GM18861 (cell line): Measurements from ENCODE around the gene TBC1D9.

Source experiments
- ATAC-seq: cut with Tn5 transposase; IDR thresholded peaks from one replicate; pipeline ENCODE4 v1.9.1; 2021; ENCODE audit not compliant: unreplicated experiment

Gene TBC1D9

DNA sequence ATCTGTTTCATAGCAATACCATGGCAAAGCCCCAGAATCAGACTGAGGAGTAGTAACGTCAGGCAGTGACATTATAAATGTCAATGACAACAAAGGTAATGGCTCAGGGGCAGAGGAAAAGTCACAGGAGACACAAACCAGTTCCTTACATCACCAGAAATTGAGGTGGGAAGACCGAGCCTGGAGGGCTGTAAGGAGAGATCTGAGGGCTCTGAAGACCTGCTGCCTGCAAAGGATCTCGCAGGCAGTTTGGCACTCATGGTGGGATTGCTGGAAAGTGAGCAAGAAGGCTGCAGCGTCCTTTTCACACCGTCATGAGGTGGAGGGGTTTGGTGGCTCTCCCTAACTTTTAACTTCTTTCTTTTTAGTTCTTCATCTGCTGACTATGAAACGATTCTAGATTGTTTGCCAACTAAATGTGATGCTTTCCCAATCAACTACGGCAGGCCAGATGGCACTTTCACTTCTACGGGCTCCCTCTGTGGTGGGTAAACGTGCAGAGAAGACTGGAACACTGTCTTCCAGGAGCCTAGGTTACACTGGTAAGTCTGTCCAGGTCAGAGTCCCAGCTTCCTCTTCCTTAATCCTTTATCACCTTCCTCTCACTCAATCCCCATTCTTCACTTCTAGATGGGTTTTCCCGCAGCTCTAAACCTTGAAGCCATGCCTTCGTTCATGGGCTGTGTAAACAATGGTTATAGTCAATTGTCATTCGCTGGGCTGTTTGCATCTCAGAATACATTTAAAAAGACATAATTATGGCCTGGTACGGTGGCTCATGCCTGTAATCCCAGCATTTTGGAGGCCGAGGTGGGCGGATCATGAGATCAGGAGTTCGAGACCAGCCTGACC lies 58.2 kb downstream of the TBC1D9 start:
- ATAC-seq, result no peak

DNA sequence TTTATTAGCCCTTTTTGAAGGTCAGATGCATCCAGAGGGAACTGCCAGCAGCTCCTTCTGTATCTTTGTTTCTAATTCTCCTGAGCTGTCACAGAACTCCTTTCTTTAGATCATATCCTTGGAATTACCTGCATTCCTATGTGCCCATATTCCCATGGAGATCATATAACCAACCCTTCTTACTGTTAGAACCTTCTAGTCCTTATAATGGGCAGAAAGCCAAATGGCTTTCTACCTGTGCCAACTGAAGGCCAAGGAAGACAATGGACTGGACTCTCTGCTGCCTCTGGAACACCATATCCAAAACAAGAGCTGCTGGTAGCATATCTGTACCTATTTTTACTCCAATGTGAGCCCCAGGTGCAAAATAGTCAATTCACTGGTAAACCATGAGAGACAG lies 60.7 kb downstream of the TBC1D9 start:
- ATAC-seq, result no peak

DNA sequence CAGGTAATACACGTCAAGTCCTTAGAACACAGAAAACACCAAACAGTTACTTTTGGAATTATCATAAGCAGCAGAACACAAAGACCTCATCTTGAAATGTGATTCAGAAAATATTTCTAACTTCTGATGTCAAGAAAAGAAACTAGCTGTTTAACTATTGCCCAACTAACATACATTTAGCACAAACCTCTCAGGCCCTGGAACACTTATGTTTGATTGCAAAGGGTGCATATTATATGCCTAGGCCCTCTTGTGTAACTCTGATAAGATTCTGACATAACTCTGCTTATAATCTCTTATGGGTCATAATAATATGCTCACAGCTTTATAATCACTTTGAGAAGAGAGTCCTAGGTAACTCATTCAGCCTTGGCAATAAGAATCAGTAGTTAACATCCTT lies 62.6 kb downstream of the TBC1D9 start:
- no peak for ATAC-seq

DNA sequence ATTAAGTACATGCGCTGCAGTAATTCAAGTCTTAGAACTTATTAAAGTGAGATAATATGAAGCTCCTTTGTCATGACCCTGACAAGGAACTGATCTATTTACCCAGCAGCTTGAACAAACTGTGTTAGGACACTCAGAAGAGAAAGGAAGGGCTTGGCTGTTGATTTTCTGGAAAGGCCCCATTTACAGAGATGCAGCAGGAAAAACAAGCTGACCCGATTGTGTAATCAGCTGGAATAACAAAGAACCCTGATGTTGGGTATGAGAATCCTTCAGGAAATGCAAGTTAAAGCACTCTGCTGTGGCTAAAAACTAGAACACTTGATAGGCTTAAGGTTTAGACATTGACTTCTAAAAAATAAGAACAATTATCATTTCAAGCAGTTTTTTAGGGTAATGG lies 64.8 kb downstream of the TBC1D9 start:
- no peak for ATAC-seq

DNA sequence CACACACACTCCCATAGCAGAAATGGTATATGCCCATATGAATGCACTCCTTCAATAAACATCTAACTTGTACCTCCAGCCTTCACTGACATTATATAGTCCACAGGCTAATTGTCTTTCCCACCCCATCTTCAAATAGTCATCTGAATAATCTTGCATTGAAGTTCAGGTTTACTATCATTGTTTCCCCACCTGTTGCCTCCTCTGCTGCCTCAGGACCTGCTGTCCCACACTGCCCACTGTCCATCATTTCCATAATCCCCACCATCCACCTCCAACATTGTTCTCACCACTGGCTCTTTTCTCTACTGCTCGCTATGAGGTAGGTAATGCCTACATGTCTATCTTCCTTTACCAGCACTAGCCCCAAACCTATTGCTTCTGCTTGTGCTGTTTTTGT lies 66.1 kb downstream of the TBC1D9 start:
- ATAC-seq, result no peak

DNA sequence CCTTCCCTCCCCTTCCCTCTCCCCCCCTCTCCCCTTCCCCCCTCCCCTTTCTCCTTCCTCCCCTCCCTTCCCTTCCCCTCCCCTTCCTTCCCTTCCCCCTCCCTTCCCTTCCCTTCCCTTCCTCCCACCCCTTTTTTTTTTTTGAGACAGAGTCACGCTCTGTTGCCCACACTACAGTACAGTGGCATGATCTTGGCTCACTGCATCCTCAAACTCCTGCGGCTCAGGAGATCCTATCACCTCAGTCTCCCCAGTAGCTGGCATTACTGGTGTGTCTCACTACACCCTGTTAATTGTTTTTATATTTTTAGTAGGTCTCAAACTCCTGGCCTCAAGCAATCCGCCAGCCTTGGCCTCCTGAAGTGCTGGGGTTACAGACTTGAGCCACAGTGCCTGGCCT lies 66.6 kb downstream of the TBC1D9 start:
- no peak for ATAC-seq

DNA sequence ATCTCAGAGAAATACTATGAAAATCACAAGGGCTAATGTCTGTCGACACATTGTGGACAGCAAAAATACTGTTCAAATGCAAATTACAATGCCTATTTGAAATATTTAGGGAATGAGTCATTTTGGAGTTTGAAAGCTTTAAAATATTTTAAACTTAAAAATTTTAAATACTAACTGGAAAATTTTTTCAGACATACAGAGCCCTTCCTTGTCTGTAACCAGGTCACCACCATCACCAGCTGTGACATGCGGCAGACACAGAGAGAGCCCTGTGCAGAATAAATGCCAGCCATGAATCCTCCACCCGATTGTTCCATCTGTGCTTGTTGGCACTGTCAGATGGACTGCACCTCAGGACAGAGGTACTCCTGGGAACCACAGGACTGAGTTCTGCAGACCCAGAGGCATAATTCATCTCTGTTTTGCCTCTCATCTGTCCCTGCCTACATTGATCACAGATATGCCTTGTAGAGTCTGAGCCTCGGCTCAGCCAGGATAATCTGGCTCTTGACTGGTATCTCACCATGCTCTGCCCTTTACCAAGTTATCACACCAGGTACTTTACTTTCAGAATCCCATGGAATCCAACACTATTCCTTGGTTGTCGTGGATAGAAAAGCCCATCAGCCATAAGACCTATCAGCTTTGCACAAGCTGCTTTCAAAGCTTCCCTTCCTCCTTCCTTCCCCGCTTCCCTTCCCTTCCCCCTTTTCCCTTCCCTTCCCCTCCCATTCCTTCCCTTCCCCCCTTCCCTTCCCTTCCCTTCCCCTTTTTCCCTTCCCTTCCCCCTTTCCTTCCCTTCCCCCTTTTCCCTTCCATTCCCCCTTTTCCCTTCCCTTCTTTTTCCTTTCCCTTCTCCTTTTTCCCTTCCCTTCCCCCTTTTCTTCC lies 67.2 kb downstream of the TBC1D9 start:
- ATAC-seq, result no peak

DNA sequence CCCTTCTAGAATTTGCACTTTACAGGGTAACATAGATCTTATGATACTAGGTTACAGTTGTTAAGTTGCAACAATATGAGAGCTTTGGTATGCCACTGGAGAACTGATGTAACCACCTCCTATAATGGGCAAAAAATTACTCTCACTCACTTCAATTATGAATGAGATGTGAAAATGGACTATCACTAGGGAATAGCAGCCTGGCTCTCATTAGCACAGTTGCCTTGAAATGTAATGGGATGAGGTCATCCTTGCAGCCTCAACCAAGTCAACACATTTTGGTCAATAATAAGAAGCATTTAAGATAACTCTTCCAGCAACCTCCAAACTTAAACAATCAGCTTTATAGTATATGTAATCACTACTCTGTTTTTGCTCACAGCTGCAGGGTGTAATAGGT lies 69.4 kb downstream of the TBC1D9 start:
- no peak for ATAC-seq

DNA sequence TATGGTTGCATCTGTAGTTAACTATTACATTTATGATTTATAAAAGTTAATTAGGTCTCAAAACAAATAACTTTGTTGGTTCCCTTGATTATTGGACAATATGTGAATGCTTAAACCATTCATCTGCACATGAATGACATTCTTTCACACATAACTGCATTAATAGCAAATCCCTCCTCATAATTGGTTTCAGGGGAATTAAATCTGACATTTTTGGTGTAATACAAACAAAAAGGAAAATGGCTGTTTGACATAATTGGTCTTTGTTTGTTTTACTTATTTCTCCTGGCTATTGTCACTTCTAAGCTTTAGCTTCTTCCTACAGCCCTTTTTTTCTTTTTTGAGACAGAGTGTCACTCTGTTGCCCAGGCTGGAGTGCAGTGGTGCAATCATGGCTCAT lies 71.9 kb downstream of the TBC1D9 start:
- no peak for ATAC-seq

DNA sequence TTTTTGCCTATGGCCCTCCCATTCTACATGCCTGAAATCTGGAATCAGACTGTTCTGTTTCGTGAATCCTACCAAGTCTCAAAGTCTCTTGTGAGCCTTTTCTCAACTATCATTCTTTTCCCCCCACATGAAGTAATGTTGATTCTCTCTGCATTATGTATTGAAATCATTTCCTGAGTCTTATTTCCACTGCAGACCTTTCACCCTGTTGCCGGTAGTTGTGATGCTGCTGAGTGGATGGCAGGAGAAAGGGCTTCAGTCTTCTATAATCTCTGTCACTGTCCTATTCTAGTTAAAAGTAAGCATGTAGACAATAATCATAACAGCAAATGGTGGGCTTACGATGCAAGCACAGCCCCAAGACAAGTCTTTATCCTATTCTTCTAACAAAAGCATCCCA lies 75.0 kb downstream of the TBC1D9 start:
- ATAC-seq, result no peak

DNA sequence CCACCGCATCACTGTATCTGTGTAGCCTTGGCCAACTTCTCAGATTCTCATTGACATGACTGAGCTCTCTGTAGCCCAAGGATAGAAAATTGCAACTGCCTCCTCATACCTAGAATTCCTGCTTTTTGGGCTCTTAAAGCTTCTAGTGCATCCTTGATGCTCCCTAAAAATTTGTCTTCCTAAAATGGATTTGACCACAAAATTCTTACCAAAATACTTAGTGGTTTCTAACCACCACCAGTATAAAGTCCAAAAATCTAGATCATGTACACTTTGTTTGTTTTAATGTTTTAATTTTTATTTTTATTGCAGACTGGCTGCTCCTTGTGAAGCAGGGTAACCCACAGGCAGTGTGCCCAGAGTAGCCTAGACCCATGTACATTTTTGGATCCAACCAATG lies 75.5 kb downstream of the TBC1D9 start:
- no peak for ATAC-seq

DNA sequence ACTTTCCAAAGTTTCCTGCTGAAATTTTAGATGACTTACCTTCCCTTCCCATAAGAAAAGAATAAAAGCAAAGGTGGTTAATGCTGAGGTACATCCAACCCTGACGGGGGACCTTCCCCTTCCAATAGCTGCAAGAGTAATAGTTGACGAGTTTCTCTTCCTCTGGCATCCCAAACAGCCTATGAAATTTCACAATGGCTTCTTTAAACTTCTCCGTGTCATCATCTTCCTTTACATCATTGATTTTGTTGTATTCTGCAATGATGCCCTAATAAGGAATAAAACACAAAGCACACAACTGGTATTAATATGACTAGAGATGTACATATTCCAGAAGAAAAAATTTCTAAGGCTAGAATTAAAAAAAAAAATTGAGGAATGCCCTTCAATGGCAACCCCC lies 76.6 kb downstream of the TBC1D9 start:
- ATAC-seq, result no peak

DNA sequence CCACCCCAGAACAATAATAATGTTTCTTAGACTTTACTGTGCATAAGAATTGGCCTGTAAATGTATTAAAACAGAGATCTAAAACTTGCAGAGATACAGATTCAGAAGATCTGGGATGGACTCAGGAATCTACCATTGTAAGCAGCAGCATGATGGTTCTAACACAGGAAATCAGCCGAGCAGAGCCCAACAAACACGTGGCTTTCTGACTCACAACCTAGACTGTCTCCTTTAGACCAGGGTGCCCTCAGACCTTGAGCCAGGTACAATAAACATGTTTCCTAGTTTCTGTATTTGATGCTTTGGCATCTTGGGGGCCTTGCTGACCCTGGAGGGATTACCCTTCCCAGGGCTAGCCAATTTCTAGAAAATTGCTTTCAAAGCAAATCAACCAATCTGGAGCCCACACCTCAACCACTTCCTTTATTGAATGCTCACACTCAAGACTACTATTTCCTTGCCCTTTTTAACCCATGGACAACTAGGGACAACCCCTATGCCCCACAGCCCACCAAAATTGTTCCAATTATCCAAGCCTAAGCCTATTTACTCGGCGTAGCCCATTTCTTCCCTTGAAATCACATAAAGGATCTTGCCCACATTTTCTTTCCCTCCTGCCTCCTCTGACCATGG lies 80.5 kb downstream of the TBC1D9 start:
- no peak for ATAC-seq

DNA sequence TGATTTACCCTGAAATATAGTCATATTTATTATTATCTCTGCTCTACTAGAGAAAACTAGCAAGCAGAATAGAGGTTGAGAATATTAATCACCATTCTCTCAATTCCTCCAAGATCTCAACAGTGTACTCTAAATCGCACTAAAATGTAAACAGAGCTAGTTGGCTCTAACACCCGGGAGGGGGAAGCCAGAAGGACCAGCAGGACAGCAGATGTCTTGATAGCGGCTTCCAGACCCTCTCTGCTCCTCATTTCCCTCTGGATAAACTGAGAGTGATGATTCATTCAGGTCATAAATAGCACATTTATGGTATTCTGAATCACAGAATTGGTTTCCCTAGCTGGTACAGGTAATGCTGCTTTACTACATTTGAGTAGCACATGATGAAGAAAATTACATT lies 82.5 kb downstream of the TBC1D9 start:
- ATAC-seq, result no peak

DNA sequence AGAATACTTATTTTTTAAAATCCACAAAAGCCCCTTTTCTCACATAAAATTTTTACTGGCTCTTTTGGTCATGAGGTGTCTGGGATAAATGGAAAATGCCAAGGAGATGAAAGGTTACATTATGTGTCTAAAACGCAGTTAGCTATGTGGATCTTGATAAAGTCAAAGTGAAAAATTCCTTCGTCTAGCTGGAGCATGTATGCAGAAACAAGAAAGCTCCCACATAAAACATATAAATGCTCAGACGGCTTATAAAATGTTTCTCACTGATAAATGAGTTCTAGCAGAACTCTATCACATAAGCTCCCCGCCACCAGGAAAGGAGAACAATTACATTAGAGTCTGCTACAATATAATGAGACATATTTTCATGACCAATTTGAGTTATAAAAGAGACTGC lies 83.8 kb downstream of the TBC1D9 start:
- no peak for ATAC-seq

DNA sequence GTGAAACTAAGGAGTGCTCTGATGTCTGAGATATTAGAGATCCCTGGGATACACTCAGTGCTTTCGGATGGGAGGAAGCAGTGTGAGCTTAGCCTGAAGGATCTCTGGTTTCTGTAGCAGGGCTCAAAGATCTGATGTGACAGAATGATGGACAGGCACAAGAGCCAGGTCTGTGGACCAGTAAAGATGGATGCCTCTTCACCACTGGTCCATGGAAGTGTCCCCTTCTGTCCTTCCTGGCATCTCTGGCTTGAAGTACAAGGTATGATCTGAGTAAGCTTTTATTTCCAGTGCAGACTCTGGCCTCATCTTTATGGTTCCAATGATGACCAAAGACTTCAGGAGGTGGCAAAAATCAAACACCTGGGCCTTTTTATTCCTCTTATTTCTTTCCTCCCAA lies 88.1 kb downstream of the TBC1D9 start:
- ATAC-seq, result no peak

DNA sequence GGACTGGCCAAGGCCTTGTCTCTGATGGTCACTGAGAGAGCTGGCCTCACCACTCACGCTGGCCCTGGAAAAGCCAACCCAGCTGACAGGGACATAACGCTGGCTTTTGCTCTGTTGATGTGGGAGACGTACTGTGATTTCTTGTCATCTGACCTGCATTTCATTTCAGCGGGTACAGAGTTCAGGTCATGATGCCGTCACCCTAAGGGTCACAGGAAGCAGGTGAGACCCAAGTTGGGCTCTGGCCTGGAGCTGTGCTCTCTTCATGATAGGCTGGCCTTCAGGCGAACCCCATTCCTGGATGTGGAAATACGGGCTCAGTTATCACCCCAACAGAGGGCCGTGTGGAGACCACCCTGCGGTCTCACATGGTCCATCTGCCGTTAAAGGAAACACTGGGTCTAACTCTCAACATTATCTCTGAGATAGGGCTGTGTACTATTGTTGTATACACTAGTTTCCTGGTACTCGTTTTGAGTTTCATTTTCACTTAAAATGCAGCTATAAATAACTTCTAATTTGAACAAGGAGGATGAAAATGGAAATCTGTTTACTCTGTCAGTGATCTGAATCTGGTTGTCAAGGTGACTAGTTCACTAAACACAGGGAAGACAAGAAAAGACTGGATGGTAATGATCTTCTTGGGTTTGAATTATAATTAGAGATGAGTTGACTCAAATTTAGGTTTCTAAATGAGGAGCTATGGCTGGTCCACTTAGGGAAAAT lies 89.1 kb downstream of the TBC1D9 start:
- ATAC-seq, result no peak

DNA sequence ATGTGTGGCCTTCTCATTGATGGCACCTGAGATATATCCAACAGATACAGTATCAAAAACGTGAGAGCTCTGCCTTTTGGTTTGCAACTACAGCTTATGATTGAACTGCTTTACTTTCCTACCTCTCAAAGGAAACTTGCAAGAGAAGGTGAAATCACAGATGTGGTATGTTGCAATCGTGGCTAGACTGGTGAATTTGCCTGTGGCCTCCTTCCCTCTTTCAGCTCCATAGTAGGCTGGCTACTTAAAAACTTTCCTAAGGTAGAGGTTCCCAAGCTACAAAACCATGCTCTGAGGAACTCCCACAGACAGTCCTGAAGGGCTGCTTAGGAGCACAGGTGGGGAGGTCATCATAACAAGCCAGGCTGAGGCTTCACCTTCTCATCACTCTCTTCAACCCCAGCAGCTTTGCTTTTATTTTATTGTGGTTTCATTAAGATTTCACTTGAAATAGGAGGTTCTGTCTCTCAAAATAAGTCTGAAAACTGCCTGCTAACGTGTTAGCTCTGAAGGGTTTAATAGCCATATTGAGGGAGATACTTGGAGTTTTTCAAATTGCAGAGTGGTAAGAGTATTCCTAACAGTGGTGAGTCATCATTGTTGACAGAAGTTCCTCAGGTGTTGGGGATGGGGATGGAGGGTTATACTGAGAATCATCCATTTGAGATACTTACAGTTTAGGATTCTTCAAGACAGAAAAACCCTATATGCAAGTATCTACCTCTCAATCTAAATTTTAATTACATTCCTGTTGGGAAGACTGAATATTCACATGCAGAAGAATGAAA lies 93.9 kb downstream of the TBC1D9 start:
- ATAC-seq, result no peak

DNA sequence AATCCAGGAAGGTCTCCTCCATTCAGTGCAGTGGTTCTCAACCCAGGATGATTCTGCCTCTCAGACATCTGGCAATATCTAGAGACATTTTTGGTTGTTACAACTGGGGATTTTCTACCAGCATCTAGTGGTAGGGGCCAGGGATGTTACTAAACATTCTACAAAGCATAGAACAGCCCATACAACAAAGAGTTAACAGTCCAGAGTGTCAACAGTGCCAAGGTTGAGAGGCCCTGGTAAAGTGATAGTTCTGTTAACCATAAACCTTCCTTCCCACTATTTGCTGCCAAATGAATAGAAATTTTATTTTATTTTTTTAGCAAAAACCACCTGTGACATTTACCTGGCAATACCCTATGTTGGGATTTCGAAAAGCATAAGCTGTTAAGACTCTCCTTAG lies 94.6 kb downstream of the TBC1D9 start:
- no peak for ATAC-seq

DNA sequence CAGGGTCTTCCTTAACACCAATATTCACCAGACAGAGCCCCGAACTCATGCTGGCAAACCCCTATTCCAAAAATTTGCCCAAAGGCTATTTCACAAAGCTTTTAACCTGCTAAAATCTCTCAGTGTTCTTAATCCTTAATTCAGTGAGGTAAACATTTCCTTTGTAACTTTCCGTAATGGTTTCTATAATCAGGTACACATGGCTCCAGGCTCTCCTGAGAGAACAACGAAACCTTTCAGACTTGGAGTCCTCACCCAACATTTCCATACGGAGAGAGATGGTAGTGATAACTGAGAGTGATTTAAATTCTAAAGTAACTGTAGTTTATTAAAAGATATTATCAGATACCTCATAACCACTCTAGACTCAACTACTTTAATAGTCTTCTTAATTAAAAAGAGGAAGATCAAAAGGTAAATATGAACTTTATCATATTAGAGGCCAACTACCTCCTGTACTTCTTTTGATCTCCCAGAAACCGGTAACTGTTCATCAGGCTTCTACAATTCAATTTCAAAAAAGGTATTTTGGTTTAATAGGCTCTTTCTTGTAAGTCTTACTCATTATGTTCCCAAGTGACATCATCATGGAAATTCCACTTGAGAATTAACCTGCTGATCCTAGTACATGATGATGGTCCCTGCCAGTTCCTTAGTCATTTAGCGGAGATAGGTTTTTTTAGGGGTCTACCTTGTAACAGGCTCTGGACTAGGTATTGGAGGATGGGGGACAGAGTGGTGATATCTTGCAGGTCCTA lies 96.1 kb downstream of the TBC1D9 start:
- no peak for ATAC-seq
